HepG2 (cell line): ENCODE results near the gene ADAP2. TPM values are rescaled to one million over a fixed set of nuclear protein-coding genes. Genes with fewer than 3 reads are reported as not detected.

Experiments
- ARHGAP35 ChIP-seq: sonication (generic); formaldehyde crosslinking; IDR thresholded peaks from 2 replicates; pipeline ENCODE4 v1.9.0; 2022; ENCODE audit warnings: mild to moderate bottlenecking, inconsistent platforms, moderate library complexity, missing genetic modification reagents, borderline replicate concordance
- CC2D1A ChIP-seq: sonication (generic); formaldehyde crosslinking; IDR thresholded peaks from 2 replicates; pipeline ENCODE4 v1.8.1; 2023; ENCODE audit warnings: mild to moderate bottlenecking, missing genetic modification reagents
- CEBPB ChIP-seq: IDR thresholded peaks from 2 replicates; pipeline ENCODE4 v1.6.1; 2011; ENCODE audit warnings: low read depth, low read length, improper control_type of control experiment, borderline replicate concordance
- CENPT ChIP-seq: sonication (generic); formaldehyde crosslinking; IDR thresholded peaks from 2 replicates; pipeline ENCODE4 v1.8.0; 2022; ENCODE audit warnings: low read depth, mild to moderate bottlenecking, moderate library complexity, missing genetic modification reagents
- EHMT2 ChIP-seq: fragments of 200-600 bp; sonication (generic); IDR thresholded peaks from 2 replicates; pipeline ENCODE4 v1.7.0; 2017; ENCODE audit warnings: antibody characterized with exemption, low read depth, low read length, borderline replicate concordance
- HMG20B ChIP-seq: conservative IDR thresholded peaks from 2 replicates; pipeline ENCODE4 v1.6.1; 2016; ENCODE audit warnings: missing genetic modification reagents, missing compliant biosample characterization
- JDP2 ChIP-seq: sonication (generic); formaldehyde crosslinking; IDR thresholded peaks from 2 replicates; pipeline ENCODE4 v1.8.1; 2022; ENCODE audit warnings: missing genetic modification reagents, borderline replicate concordance
- JUNB ChIP-seq: sonication (generic); formaldehyde crosslinking; IDR thresholded peaks from 2 replicates; pipeline ENCODE4 v1.8.0; 2022; ENCODE audit warnings: missing genetic modification reagents, mild to moderate bottlenecking, borderline replicate concordance
- PHF5A ChIP-seq: IDR thresholded peaks from one replicate; pipeline ENCODE4 v1.6.1; 2018; ENCODE audit warnings: low read depth, missing genetic modification reagents; ENCODE audit not compliant: unreplicated experiment
- RARA ChIP-seq: IDR thresholded peaks from 2 replicates; pipeline ENCODE4 v1.6.1; 2016; ENCODE audit warnings: missing genetic modification reagents, missing compliant biosample characterization
- RORA ChIP-seq: sonication (generic); formaldehyde crosslinking; IDR thresholded peaks from 2 replicates; pipeline ENCODE4 v1.5.0; 2020; ENCODE audit warnings: mild to moderate bottlenecking, missing genetic modification reagents, moderate library complexity
- SAP130 ChIP-seq: IDR thresholded peaks from 2 replicates; pipeline ENCODE4 v1.6.1; 2016; ENCODE audit warnings: low read depth
- SNAPC2 ChIP-seq: sonication (generic); formaldehyde crosslinking; IDR thresholded peaks from 2 replicates; pipeline ENCODE4 v1.8.1; 2022; ENCODE audit warnings: mild to moderate bottlenecking, missing genetic modification reagents
- ZNF446 ChIP-seq: sonication (generic); formaldehyde crosslinking; IDR thresholded peaks from 2 replicates; pipeline ENCODE4 v1.5.0; 2020; ENCODE audit warnings: mild to moderate bottlenecking, missing genetic modification reagents
- polyA plus RNA-seq, 8 experiments: library from polyadenylated mRNA; depleted of rRNA in 3 of 8; stranded (reverse) in 7 of 8; unstranded in 1 of 8; fragments of >200 nt; fragmentation: Illumina TruSeq in 4 of 8; extraction: Trizol in 4 of 8; gene quantifications; 2 replicates each; pipeline versions ENCODE4 v1.2.1 to v1.2.3, GENCODE V29; 2011 to 2016; ENCODE audit warnings: low read depth in 4 of 8, missing spikeins in 1 of 8, mixed read lengths in 1 of 8; ENCODE audit not compliant: insufficient read depth in 1 of 8
- total RNA-seq, 5 experiments: library from RNA; depleted of rRNA; stranded (reverse); fragments of >200 nt; fragmentation: Illumina TruSeq; extraction: Trizol; gene quantifications; 2 replicates each; pipeline ENCODE4 v1.2.3, GENCODE V29; 2016; ENCODE audit warnings: low read depth in 1 of 5
- TF ChIP-seq, protein P1 (sequence below): sonication (generic); formaldehyde crosslinking; IDR thresholded peaks from 2 replicates; pipeline ENCODE4 v1.8.1; 2023; ENCODE audit warnings: missing genetic modification reagents, inconsistent platforms, borderline replicate concordance
- TF ChIP-seq, protein P2 (sequence below): sonication (generic); formaldehyde crosslinking; IDR thresholded peaks from 2 replicates; pipeline ENCODE4 v1.5.1; 2020; ENCODE audit warnings: mild to moderate bottlenecking, missing genetic modification reagents, moderate library complexity
- TF ChIP-seq, protein P3 (sequence below): sonication (generic); formaldehyde crosslinking; IDR thresholded peaks from 2 replicates; pipeline ENCODE4 v1.8.1; 2023; ENCODE audit warnings: missing genetic modification reagents, mild to moderate bottlenecking, borderline replicate concordance
- TF ChIP-seq, protein P4 (sequence below): sonication (generic); formaldehyde crosslinking; IDR thresholded peaks from 2 replicates; pipeline ENCODE4 v1.4.0; 2020; ENCODE audit warnings: mild to moderate bottlenecking, missing genetic modification reagents, borderline replicate concordance

ADAP2 gene
- total and polyA plus RNA-seq, 2 of the 13 experiments (the other 11 are each of a cell fraction or from before 2014, with no cell fraction given) = 0.51 to 0.70 TPM

DNA sequence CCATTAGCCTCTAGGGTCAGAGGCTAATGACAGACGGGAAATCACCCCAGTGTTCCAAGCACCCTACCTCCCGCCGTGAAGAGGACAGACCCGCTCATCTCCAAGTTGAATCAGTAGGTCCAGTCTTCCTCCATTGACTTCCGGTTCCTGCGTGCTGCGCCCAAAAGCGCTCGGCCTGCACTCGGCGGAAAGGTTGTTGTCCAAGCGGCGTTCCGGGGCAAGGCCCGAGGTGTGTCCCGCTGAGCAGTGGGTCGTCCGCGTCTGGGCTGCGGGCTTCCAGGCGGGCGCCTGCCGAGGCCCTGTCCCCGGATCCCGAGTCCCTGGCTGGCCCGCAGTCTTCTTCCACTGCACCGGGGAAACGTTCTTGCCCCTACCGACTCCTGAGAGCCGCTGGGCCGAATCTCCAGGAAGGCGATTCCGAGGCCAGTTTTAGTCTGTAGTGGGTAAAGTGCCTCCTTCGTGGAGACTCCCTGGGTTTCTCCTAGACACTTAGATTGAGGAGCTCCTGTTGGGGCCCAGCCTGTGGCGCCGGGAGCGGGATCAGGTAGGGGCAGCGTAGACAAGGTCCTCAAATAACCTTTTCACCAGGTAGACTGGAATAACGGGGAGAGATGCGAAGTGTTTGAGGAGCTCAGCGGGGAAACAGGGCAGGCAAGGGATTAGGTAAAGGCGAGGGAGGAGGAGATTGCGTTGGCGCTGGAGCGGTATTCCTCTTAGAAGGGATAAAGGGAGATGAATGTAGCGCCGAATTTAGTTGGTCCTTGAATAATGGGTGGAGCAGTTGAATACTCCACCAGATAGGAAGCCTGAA lies 15.4 kb upstream of the ADAP2 start, which contains the start of gene TEFM (continued):
- TF ChIP-seq SNAPC2 (no peak; the same call in 1 of the 2 replicates), RARA (CRISPR knock-in tag) (peak; percentile 63), EHMT2 (no peak), JUNB (CRISPR knock-in tag) (peak; percentile 19; the same call in 1 of the 2 replicates), ZNF446 (CRISPR knock-in tag) (peak; percentile 75; the same call in 1 of the 2 replicates), CENPT (CRISPR knock-in tag) (no peak), CC2D1A (CRISPR knock-in tag) (no peak), SAP130 (CRISPR knock-in tag) (peak; percentile 97), CEBPB (no peak), RORA (no peak), HMG20B (CRISPR knock-in tag) (peak; percentile 64; the same call in 1 of the 2 replicates), JDP2 (CRISPR knock-in tag) (no peak), ARHGAP35 (CRISPR knock-in tag) (peak; percentile 65; the same call in 1 of the 2 replicates), PHF5A (peak; percentile 96)
- TF ChIP-seq, protein P1, sequence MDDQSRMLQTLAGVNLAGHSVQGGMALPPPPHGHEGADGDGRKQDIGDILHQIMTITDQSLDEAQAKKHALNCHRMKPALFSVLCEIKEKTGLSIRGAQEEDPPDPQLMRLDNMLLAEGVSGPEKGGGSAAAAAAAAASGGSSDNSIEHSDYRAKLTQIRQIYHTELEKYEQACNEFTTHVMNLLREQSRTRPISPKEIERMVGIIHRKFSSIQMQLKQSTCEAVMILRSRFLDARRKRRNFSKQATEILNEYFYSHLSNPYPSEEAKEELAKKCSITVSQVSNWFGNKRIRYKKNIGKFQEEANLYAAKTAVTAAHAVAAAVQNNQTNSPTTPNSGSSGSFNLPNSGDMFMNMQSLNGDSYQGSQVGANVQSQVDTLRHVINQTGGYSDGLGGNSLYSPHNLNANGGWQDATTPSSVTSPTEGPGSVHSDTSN (CRISPR knock-in tag) = no peak
- TF ChIP-seq, protein P2, sequence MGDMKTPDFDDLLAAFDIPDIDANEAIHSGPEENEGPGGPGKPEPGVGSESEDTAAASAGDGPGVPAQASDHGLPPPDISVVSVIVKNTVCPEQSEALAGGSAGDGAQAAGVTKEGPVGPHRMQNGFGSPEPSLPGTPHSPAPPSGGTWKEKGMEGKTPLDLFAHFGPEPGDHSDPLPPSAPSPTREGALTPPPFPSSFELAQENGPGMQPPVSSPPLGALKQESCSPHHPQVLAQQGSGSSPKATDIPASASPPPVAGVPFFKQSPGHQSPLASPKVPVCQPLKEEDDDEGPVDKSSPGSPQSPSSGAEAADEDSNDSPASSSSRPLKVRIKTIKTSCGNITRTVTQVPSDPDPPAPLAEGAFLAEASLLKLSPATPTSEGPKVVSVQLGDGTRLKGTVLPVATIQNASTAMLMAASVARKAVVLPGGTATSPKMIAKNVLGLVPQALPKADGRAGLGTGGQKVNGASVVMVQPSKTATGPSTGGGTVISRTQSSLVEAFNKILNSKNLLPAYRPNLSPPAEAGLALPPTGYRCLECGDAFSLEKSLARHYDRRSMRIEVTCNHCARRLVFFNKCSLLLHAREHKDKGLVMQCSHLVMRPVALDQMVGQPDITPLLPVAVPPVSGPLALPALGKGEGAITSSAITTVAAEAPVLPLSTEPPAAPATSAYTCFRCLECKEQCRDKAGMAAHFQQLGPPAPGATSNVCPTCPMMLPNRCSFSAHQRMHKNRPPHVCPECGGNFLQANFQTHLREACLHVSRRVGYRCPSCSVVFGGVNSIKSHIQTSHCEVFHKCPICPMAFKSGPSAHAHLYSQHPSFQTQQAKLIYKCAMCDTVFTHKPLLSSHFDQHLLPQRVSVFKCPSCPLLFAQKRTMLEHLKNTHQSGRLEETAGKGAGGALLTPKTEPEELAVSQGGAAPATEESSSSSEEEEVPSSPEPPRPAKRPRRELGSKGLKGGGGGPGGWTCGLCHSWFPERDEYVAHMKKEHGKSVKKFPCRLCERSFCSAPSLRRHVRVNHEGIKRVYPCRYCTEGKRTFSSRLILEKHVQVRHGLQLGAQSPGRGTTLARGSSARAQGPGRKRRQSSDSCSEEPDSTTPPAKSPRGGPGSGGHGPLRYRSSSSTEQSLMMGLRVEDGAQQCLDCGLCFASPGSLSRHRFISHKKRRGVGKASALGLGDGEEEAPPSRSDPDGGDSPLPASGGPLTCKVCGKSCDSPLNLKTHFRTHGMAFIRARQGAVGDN (CRISPR knock-in tag) = peak; percentile 96
- TF ChIP-seq, protein P3, sequence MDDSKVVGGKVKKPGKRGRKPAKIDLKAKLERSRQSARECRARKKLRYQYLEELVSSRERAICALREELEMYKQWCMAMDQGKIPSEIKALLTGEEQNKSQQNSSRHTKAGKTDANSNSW (CRISPR knock-in tag) = 0 out of 2 replicates have a peak, but pooled peaks have one; percentile 34
- TF ChIP-seq, protein P4, sequence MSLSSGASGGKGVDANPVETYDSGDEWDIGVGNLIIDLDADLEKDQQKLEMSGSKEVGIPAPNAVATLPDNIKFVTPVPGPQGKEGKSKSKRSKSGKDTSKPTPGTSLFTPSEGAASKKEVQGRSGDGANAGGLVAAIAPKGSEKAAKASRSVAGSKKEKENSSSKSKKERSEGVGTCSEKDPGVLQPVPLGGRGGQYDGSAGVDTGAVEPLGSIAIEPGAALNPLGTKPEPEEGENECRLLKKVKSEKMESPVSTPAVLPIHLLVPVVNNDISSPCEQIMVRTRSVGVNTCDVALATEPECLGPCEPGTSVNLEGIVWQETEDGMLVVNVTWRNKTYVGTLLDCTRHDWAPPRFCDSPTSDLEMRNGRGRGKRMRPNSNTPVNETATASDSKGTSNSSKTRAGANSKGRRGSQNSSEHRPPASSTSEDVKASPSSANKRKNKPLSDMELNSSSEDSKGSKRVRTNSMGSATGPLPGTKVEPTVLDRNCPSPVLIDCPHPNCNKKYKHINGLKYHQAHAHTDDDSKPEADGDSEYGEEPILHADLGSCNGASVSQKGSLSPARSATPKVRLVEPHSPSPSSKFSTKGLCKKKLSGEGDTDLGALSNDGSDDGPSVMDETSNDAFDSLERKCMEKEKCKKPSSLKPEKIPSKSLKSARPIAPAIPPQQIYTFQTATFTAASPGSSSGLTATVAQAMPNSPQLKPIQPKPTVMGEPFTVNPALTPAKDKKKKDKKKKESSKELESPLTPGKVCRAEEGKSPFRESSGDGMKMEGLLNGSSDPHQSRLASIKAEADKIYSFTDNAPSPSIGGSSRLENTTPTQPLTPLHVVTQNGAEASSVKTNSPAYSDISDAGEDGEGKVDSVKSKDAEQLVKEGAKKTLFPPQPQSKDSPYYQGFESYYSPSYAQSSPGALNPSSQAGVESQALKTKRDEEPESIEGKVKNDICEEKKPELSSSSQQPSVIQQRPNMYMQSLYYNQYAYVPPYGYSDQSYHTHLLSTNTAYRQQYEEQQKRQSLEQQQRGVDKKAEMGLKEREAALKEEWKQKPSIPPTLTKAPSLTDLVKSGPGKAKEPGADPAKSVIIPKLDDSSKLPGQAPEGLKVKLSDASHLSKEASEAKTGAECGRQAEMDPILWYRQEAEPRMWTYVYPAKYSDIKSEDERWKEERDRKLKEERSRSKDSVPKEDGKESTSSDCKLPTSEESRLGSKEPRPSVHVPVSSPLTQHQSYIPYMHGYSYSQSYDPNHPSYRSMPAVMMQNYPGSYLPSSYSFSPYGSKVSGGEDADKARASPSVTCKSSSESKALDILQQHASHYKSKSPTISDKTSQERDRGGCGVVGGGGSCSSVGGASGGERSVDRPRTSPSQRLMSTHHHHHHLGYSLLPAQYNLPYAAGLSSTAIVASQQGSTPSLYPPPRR (CRISPR knock-in tag) = peak; percentile 83
